GM12878 (cell line): Measurements from ENCODE around the gene PHF1. TPM values are rescaled to one million over a fixed set of nuclear protein-coding genes. Genes with fewer than 3 reads are reported as not detected.

Experiments
- ATAC-seq: fragments of 200-7000 bp; cut with Tn5 transposase; 3 replicates; pipeline ENCODE4 v1.9.1; 2020; ENCODE audit warnings: mild to moderate bottlenecking, moderate library complexity
- BruUV-seq: library from RNA; stranded (reverse); fragments of 400-500 nt; replicated peaks from 2 replicates; lab custom pipeline; 2021; lab: Mats Ljungman, UMichigan
- CTCF ChIA-PET: fragments of 300-600 bp; sonication (Branson Sonifier 250); formaldehyde crosslinking; extraction: SDS; loops from one replicate; lab custom pipeline; 2021; ENCODE audit warnings: inconsistent platforms; lab: Yijun Ruan, JAX
- POLR2A ChIA-PET: fragments of 350-600 bp; formaldehyde crosslinking; extraction: SDS; loops from one replicate; lab custom pipeline; 2021; ENCODE audit warnings: inconsistent platforms; lab: Charles Lee
- RAD21 ChIA-PET: fragments of 300-600 bp; sonication (Branson Sonifier 250); formaldehyde crosslinking; loops from one replicate; lab custom pipeline; 2023; ENCODE audit warnings: antibody characterized with exemption; ENCODE audit not compliant: unreplicated experiment; lab: Charles Lee
- SMC1A ChIA-PET: fragments of 300-600 bp; sonication (Branson Sonifier 250); formaldehyde crosslinking; loops from one replicate; lab custom pipeline; 2023; ENCODE audit not compliant: unreplicated experiment, uncharacterized antibody; lab: Charles Lee
- DNase-seq: peaks from one replicate; pipeline ENCODE4 v3.0.0-alpha.2; 2011; ENCODE audit warnings: low read depth, low spot score
- FAIRE-seq: peaks from 3 replicates; lab custom pipeline; 2011; peaks lifted over from hg19 to GRCh38; lab: Jason Lieb, UNC
- H2AFZ ChIP-seq: 2 replicates; pipeline ENCODE4 v1.6.0; 2011; ENCODE audit warnings: low read depth, low read length, control low read depth; ENCODE audit not compliant: control insufficient read depth
- H3K27ac ChIP-seq: 2 replicates; pipeline ENCODE4 v1.5.1; 2011; ENCODE audit warnings: control low read depth; ENCODE audit not compliant: control insufficient read depth, insufficient read depth
- H3K27me3 ChIP-seq, 2 experiments: replicated peaks in 1 of 2; 2 replicates each; pipeline versions ENCODE4 v1.6.0 to v1.6.1; 2011; ENCODE audit warnings: low read length in 1 of 2; ENCODE audit not compliant: control insufficient read depth in 2 of 2, insufficient read depth in 2 of 2
- H3K36me3 ChIP-seq, 2 experiments: 2 replicates each; pipeline ENCODE4 v1.5.1; 2011; ENCODE audit warnings: low read length in 1 of 2; ENCODE audit not compliant: control insufficient read depth in 2 of 2, insufficient read depth in 2 of 2
- H3K4me1 ChIP-seq: 2 replicates; pipeline ENCODE4 v1.6.1; 2011; ENCODE audit warnings: mild to moderate bottlenecking, low read length, moderate library complexity, mixed read lengths; ENCODE audit not compliant: control insufficient read depth, insufficient read depth
- H3K4me2 ChIP-seq: 2 replicates; pipeline ENCODE4 v1.6.0; 2011; ENCODE audit warnings: control low read depth; ENCODE audit not compliant: control insufficient read depth, insufficient read depth
- H3K4me3 ChIP-seq: fragments of 200-600 bp; sonication (generic); 2 replicates; pipeline ENCODE4 v1.5.1; 2016
- H3K79me2 ChIP-seq: 2 replicates; pipeline ENCODE4 v1.6.0; 2011; ENCODE audit warnings: low read length; ENCODE audit not compliant: control insufficient read depth, insufficient read depth
- H3K9ac ChIP-seq: 2 replicates; pipeline ENCODE4 v1.8.0; 2011; ENCODE audit warnings: low read length, control low read depth, mixed read lengths; ENCODE audit not compliant: control insufficient read depth, insufficient read depth
- H3K9me3 ChIP-seq: replicated peaks from 3 replicates; pipeline ENCODE4 v1.5.1; 2011; ENCODE audit warnings: mild to moderate bottlenecking, low read length; ENCODE audit not compliant: control insufficient read depth, insufficient read depth
- H4K20me1 ChIP-seq: 2 replicates; pipeline ENCODE4 v1.6.0; 2011; ENCODE audit not compliant: control insufficient read depth, insufficient read depth
- CEBPB ChIP-seq, 2 experiments: fragments of 150-350 bp in 1 of 2; IDR thresholded peaks; 2 replicates each; pipeline ENCODE4 v1.6.1; 2012 to 2014; ENCODE audit warnings: low read depth in 2 of 2, low read length in 2 of 2, borderline replicate concordance in 1 of 2, inconsistent platforms in 1 of 2
- DPF2 ChIP-seq: fragments of 450-650 bp; IDR thresholded peaks from 2 replicates; pipeline ENCODE4 v1.6.1; 2017; ENCODE audit warnings: mild to moderate bottlenecking
- EED ChIP-seq: sonication (generic); IDR thresholded peaks from 2 replicates; pipeline ENCODE4 v1.6.1; 2016; ENCODE audit warnings: antibody characterized with exemption, low read depth
- FOXM1 ChIP-seq: IDR thresholded peaks from 2 replicates; pipeline ENCODE4 v1.6.1; 2012; ENCODE audit warnings: low read depth, mild to moderate bottlenecking, inconsistent platforms, low read length, moderate library complexity
- HDAC6 ChIP-seq: fragments of 200-600 bp; sonication (generic); IDR thresholded peaks from one replicate; pipeline ENCODE4 v1.8.0; 2017; ENCODE audit warnings: antibody characterized with exemption; ENCODE audit not compliant: unreplicated experiment
- IKZF2 ChIP-seq, 2 experiments: fragments of 450-650 bp; IDR thresholded peaks; 2 replicates each; pipeline ENCODE4 v1.6.1; 2017; ENCODE audit warnings: mild to moderate bottlenecking in 2 of 2, moderate library complexity in 2 of 2
- NFIC ChIP-seq: IDR thresholded peaks from 2 replicates; pipeline ENCODE4 v1.6.1; 2012; ENCODE audit warnings: low read depth, mild to moderate bottlenecking, inconsistent platforms, low read length, moderate library complexity
- NFYA ChIP-seq: IDR thresholded peaks from 2 replicates; pipeline ENCODE4 v1.6.1; 2011; ENCODE audit warnings: low read depth, mild to moderate bottlenecking, low read length, improper control_type of control experiment, borderline replicate concordance
- NR2F1 ChIP-seq: fragments of 450-650 bp; conservative IDR thresholded peaks from 2 replicates; pipeline ENCODE4 v1.6.1; 2017; ENCODE audit warnings: mild to moderate bottlenecking
- POLR2AphosphoS2 ChIP-seq: IDR thresholded peaks from 2 replicates; pipeline ENCODE4 v1.6.1; 2011; ENCODE audit warnings: low read depth, mild to moderate bottlenecking, low read length, improper control_type of control experiment, moderate library complexity
- ZNF622 ChIP-seq: fragments of 450-650 bp; IDR thresholded peaks from 2 replicates; pipeline ENCODE4 v1.6.1; 2017; ENCODE audit warnings: mild to moderate bottlenecking, inconsistent platforms
- WGBS: methylation state at CpG from one replicate; pipeline ENCODE4 v1.1.6; 2016; ENCODE audit warnings: low lambda C conversion rate; ENCODE audit not compliant: insufficient replicate concordance, insufficient coverage; ENCODE audit errors: missing lambda C conversion rate; 5-methylcytosine and 5-hydroxymethylcytosine counted together
- in situ Hi-C: fragments of 300-500 bp; cut with MboI; formaldehyde crosslinking; loops from 9 replicates; pipeline ENCODE4 v1.14.3; 2018; ENCODE audit warnings: mixed read lengths
- intact Hi-C: fragments of 100-400 bp; cut with micrococcal nuclease; formaldehyde crosslinking; loops from one replicate; pipeline ENCODE4 v1.14.2; 2022; ENCODE audit not compliant: unreplicated experiment
- polyA plus RNA-seq, 11 experiments: library from polyadenylated mRNA; depleted of rRNA in 4 of 11; unstranded in 6 of 11; stranded (reverse) in 5 of 11; fragments of >200 nt; fragmentation: Nextera tagmentation in 4 of 11; fragmentation: Illumina TruSeq in 1 of 11; extraction: Ambion mirVana in 4 of 11; extraction: Trizol in 1 of 11; gene quantifications; 1 replicate in 1 of 11; 2 replicates in 10 of 11; pipeline versions ENCODE4 v1.2.1 to v1.2.3, GENCODE V29; 2011 to 2016; ENCODE audit warnings: inconsistent platforms in 2 of 11, missing spikeins in 2 of 11, low read depth in 1 of 11
- total RNA-seq, 4 experiments: library from RNA; depleted of rRNA in 3 of 4; stranded (reverse); fragments of >200 nt in 3 of 4; fragmentation: Illumina TruSeq in 1 of 4; extraction: Trizol in 1 of 4; gene quantifications; 2 replicates each; pipeline versions ENCODE4 v1.2.1 to v1.2.3, GENCODE V29; 2013 to 2021
- TF ChIP-seq, protein P1 (sequence below): fragments of 450-650 bp; IDR thresholded peaks from 2 replicates; pipeline ENCODE4 v1.6.1; 2016; ENCODE audit warnings: mild to moderate bottlenecking
- TF ChIP-seq, protein P2 (sequence below): IDR thresholded peaks from 2 replicates; pipeline ENCODE4 v1.6.1; 2011; ENCODE audit warnings: low read depth, low read length, improper control_type of control experiment, borderline replicate concordance
- TF ChIP-seq, protein P3 (sequence below): fragments of 450-650 bp; formaldehyde crosslinking; IDR thresholded peaks from 2 replicates; pipeline ENCODE4 v1.5.0; 2022; ENCODE audit warnings: mild to moderate bottlenecking, missing genetic modification characterization

The PHF1 gene
- total and polyA plus RNA-seq, 10 of the 15 experiments (the other 5 are each of a cell fraction or from before 2014, with no cell fraction given), result 1.3 to 17.8 (median 6.2) TPM

DNA sequence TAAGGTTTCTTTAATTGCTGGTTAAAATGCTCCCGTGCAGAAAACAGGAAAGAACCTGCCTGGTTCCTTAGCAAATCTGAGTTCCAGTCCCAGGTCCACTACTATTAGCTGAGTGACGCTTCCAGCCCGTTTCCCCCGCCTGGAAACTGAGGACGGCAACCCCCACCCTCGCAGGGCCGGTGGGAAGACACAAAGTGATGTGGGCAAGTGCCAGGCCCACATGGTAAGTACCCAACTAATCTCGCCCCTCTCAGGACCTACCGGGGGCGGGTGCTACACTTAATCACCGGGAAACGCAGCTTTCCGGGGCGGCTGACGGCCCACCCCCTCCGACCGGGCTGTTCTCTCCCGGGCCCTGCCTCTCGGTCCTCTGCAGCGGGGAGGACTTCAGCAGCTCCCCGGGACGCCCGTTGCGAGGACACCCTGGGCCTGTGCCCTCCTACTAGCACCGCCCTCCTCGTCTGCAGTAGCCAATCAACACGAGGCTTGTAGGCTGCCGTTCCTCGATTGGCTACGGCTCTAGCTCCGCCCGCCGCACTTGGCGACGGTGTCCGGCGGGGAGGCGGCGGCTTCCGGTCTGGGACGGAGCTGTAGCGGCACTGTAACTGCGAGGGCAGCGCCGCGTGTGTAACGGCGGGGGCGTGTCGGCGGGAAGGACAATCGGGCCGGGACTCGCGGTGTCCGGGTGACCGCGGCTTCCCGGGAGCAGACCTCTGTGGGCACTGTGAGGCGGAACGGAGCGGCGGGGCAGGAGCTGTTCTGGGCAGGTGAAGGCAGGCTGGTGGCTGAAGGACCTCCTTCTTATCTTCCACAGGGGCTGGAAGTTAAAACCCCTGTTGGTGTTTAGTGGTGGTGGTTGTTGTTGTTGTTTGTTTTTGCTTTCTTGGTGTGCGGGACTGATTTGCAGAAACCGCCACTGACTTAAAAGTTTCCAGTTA lies 43.5 kb downstream of the PHF1 start, which contains the start of gene ZBTB9:
TSS of gene ZBTB9 (plus strand) at position 568 of the 938 bp plus-strand sequence. CDS start 525 bp downstream, outside the sequence.
- RAD21 ChIA-PET, result interaction anchor here (0.5 to 2.2 kb wide), 14 partner anchors 8 to 126 kb away, joined by 3 to 15 read pairs (median 4); partner anchors contain the start of genes BAK1 and CUTA
- peak; percentile 89 for DNase-seq
- CTCF ChIA-PET, result interaction anchor here (0.6 to 1.6 kb wide), 11 partner anchors 9 to 199 kb away, joined by 3 to 8 read pairs (median 4); partner anchors contain the start of gene CUTA
- H3K9me3 ChIP-seq, result no peaks in the 10 kb centered on the region
- intact Hi-C loops (loop anchor here (1.0 kb wide), 1 partner anchor 44 kb away; no protein-coding TSS in a partner anchor), in situ Hi-C loops (no loop called here)
- H3K27me3 ChIP-seq, result no peaks in the 10 kb centered on the region
- peaks cover 3% of the 10 kb centered on the region; the same call in 1 of the 2 replicates for H3K4me1 ChIP-seq
- H3K4me3 ChIP-seq, result peak within 1 kb of the TSS; percentile 86
- ATAC-seq, result peak; percentile 100
- H4K20me1 ChIP-seq, result no peaks in the 10 kb centered on the region
- peaks cover 17% of the 10 kb centered on the region for H3K79me2 ChIP-seq
- SMC1A ChIA-PET, result interaction anchor here (0.7 to 1.3 kb wide), 10 partner anchors 8 to 131 kb away, joined by 3 to 6 read pairs (median 3); partner anchors contain the start of gene BAK1
- peak within 1 kb of the TSS; percentile 88 for H2AFZ ChIP-seq
- H3K36me3 ChIP-seq, result no peaks in the 10 kb centered on the region; a peak in 1 of 4 replicates
- POLR2A ChIA-PET, result interaction anchor here (0.5 to 2.0 kb wide), 13 partner anchors 10 to 631 kb away, joined by 3 to 8 read pairs (median 5); partner anchors contain the start of genes BAK1 and HSD17B8
- FAIRE-seq, result peak; percentile 99
- peak within 1 kb of the TSS; percentile 81 for H3K27ac ChIP-seq
- peak within 1 kb of the TSS; percentile 96 for H3K9ac ChIP-seq
- H3K4me2 ChIP-seq, result peak within 1 kb of the TSS; percentile 98
- TSS peak; percentile 96 for BruUV-seq
- WGBS, result under 1% methylated on average over 63 of the region's 65 CpGs
- TF ChIP-seq, protein P1, sequence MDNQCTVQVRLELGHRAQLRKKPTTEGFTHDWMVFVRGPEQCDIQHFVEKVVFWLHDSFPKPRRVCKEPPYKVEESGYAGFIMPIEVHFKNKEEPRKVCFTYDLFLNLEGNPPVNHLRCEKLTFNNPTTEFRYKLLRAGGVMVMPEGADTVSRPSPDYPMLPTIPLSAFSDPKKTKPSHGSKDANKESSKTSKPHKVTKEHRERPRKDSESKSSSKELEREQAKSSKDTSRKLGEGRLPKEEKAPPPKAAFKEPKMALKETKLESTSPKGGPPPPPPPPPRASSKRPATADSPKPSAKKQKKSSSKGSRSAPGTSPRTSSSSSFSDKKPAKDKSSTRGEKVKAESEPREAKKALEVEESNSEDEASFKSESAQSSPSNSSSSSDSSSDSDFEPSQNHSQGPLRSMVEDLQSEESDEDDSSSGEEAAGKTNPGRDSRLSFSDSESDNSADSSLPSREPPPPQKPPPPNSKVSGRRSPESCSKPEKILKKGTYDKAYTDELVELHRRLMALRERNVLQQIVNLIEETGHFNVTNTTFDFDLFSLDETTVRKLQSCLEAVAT, result no peak
- TF ChIP-seq, protein P2, sequence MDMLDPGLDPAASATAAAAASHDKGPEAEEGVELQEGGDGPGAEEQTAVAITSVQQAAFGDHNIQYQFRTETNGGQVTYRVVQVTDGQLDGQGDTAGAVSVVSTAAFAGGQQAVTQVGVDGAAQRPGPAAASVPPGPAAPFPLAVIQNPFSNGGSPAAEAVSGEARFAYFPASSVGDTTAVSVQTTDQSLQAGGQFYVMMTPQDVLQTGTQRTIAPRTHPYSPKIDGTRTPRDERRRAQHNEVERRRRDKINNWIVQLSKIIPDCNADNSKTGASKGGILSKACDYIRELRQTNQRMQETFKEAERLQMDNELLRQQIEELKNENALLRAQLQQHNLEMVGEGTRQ, result no peak
- TF ChIP-seq EED, result no peak
- peak; percentile 35; the same call in 1 of the 2 replicates for TF ChIP-seq NR2F1
- TF ChIP-seq, protein P3, sequence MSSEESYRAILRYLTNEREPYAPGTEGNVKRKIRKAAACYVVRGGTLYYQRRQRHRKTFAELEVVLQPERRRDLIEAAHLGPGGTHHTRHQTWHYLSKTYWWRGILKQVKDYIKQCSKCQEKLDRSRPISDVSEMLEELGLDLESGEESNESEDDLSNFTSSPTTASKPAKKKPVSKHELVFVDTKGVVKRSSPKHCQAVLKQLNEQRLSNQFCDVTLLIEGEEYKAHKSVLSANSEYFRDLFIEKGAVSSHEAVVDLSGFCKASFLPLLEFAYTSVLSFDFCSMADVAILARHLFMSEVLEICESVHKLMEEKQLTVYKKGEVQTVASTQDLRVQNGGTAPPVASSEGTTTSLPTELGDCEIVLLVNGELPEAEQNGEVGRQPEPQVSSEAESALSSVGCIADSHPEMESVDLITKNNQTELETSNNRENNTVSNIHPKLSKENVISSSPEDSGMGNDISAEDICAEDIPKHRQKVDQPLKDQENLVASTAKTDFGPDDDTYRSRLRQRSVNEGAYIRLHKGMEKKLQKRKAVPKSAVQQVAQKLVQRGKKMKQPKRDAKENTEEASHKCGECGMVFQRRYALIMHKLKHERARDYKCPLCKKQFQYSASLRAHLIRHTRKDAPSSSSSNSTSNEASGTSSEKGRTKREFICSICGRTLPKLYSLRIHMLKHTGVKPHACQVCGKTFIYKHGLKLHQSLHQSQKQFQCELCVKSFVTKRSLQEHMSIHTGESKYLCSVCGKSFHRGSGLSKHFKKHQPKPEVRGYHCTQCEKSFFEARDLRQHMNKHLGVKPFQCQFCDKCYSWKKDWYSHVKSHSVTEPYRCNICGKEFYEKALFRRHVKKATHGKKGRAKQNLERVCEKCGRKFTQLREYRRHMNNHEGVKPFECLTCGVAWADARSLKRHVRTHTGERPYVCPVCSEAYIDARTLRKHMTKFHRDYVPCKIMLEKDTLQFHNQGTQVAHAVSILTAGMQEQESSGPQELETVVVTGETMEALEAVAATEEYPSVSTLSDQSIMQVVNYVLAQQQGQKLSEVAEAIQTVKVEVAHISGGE, result no peak
- no peak for TF ChIP-seq HDAC6
- TF ChIP-seq NFIC, result no peak
- no peak for TF ChIP-seq ZNF622
- no peak for TF ChIP-seq CEBPB (IDR thresholded peaks at IDR 0.05; ENCODE audit: borderline replicate concordance in 1 of 2, low read depth in 2 of 2, low read length in 2 of 2)
- no peak for TF ChIP-seq NFYA
- no peak; the same call in 1 of the 2 replicates for TF ChIP-seq POLR2AphosphoS2
- TF ChIP-seq IKZF2 (IDR thresholded peaks at IDR 0.05), result no peak
- no peak for TF ChIP-seq DPF2
- no peak for TF ChIP-seq FOXM1
